GM12878 (cell line): ENCODE results near the gene SOX5.

ENCODE experiments used
- GABPA ChIP-seq: IDR thresholded peaks from 2 replicates; pipeline ENCODE4 v1.6.1; 2014; ENCODE audit warnings: antibody characterized with exemption, low read depth, mild to moderate bottlenecking, inconsistent platforms
- ZNF24 ChIP-seq: fragments of 450-650 bp; IDR thresholded peaks from 2 replicates; pipeline ENCODE4 v1.6.1; 2017; ENCODE audit warnings: antibody characterized with exemption, mild to moderate bottlenecking
- TF ChIP-seq, protein P1 (sequence below): IDR thresholded peaks from 2 replicates; pipeline ENCODE4 v1.6.1; 2012; ENCODE audit warnings: low read depth, low read length, improper control_type of control experiment
- TF ChIP-seq, protein P2 (sequence below): IDR thresholded peaks from 2 replicates; pipeline ENCODE4 v1.6.1; 2011; ENCODE audit warnings: low read depth, low read length, improper control_type of control experiment, borderline replicate concordance

DNA sequence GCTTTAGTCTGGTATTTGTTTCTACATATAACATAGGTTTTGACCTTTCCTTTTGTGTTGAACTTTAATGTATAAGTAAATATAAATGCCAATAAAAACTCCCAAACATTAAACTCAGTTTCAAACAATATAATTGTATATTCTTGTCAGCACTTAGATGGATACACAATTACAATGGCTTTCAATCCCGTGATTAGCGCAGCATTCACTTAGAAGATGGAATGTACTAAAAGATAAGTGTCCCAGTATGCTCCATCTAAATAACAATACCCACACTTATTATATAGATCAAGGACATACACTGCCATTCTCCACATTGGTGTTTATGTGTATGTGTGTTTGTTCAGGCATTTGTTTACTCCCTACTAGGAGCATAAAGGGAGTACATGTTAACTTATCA lies 193.1 kb downstream of the SOX5 start:
- TF ChIP-seq, protein P1, sequence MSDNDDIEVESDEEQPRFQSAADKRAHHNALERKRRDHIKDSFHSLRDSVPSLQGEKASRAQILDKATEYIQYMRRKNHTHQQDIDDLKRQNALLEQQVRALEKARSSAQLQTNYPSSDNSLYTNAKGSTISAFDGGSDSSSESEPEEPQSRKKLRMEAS = no peak
- TF ChIP-seq, protein P2, sequence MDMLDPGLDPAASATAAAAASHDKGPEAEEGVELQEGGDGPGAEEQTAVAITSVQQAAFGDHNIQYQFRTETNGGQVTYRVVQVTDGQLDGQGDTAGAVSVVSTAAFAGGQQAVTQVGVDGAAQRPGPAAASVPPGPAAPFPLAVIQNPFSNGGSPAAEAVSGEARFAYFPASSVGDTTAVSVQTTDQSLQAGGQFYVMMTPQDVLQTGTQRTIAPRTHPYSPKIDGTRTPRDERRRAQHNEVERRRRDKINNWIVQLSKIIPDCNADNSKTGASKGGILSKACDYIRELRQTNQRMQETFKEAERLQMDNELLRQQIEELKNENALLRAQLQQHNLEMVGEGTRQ = no peak
- TF ChIP-seq GABPA (no peak), ZNF24 (no peak)
